K562 (cell line): ENCODE data around the gene SLC22A16. TPM values are rescaled to one million over a fixed set of nuclear protein-coding genes. Genes with fewer than 3 reads are reported as not detected.
A peak's percentile ranks its signal among the peaks of the same experiment; 100 is the strongest.

Experiments used
- ATAC-seq: fragments of 200-7000 bp; cut with Tn5 transposase; 3 replicates; pipeline ENCODE4 v1.9.1; 2020; ENCODE audit warnings: moderate library complexity
- BruUV-seq: library from RNA; stranded (reverse); fragments of 400-500 nt; replicated peaks from 2 replicates; lab custom pipeline; 2021; lab: Mats Ljungman, UMichigan
- CTCF ChIA-PET: fragments of 300-600 bp; formaldehyde crosslinking; extraction: SDS; loops from one replicate; lab custom pipeline; 2021; ENCODE audit warnings: low intra/inter-chr PET ratio; lab: Yijun Ruan, JAX
- POLR2A ChIA-PET: fragments of 300-600, 350-650 bp; sonication (Branson Sonifier 250); formaldehyde crosslinking; extraction: SDS; loops from one replicate; lab custom pipeline; 2021; ENCODE audit warnings: antibody characterized with exemption, inconsistent platforms; lab: Yijun Ruan, JAX
- DNase-seq, 4 experiments: peaks; one replicate each; pipeline versions ENCODE4 v3.0.0 to v3.0.0-alpha.2; 2011 to 2018; ENCODE audit warnings: low spot score in 3 of 4, mixed read lengths in 3 of 4; ENCODE audit errors: extremely low read depth in 1 of 4
- FAIRE-seq: peaks from 2 replicates; lab custom pipeline; 2011; peaks lifted over from hg19 to GRCh38; lab: Jason Lieb, UNC
- H2AFZ ChIP-seq: 2 replicates; pipeline ENCODE4 v1.6.0; 2011; ENCODE audit warnings: low read depth, low read length, control low read depth, inconsistent platforms
- H3K27ac ChIP-seq: fragments of 200-600 bp; 3 replicates; pipeline ENCODE4 v1.8.0; 2011; ENCODE audit warnings: low read depth, mild to moderate bottlenecking, control low read depth, inconsistent platforms, low read length, moderate library complexity, mixed read lengths; ENCODE audit errors: extremely low read depth
- H3K27me3 ChIP-seq, 2 experiments: fragments of 300-600 bp in 1 of 2; 2 replicates in 1 of 2; 3 replicates in 1 of 2; pipeline versions ENCODE4 v1.6.0 to v1.8.0; 2011; ENCODE audit warnings: inconsistent platforms in 2 of 2, low read length in 2 of 2, mild to moderate bottlenecking in 1 of 2, mixed read lengths in 1 of 2, moderate library complexity in 1 of 2; ENCODE audit not compliant: control insufficient read depth in 2 of 2, insufficient read depth in 2 of 2
- H3K36me3 ChIP-seq: fragments of 300-600 bp; 3 replicates; pipeline ENCODE4 v1.8.0; 2011; ENCODE audit warnings: mild to moderate bottlenecking, low read length, inconsistent platforms; ENCODE audit not compliant: control insufficient read depth, insufficient read depth
- H3K4me1 ChIP-seq, 2 experiments: fragments of 200-600 bp in 1 of 2; replicated peaks in 1 of 2; 2 replicates in 1 of 2; 3 replicates in 1 of 2; pipeline versions ENCODE4 v1.5.1 to v1.8.0; 2011; ENCODE audit warnings: inconsistent platforms in 2 of 2, low read length in 2 of 2, mild to moderate bottlenecking in 1 of 2, mixed read lengths in 1 of 2, moderate library complexity in 1 of 2; ENCODE audit not compliant: control insufficient read depth in 2 of 2, insufficient read depth in 2 of 2
- H3K4me2 ChIP-seq: 2 replicates; pipeline ENCODE4 v1.6.1; 2011; ENCODE audit warnings: low read length, control low read depth, inconsistent platforms, mixed read lengths; ENCODE audit not compliant: insufficient read depth
- H3K4me3 ChIP-seq: fragments of 200-600 bp; sonication (generic), shearing (Covaris generic); 2 replicates; pipeline ENCODE4 v1.5.1; 2016; ENCODE audit warnings: control low read depth, inconsistent platforms
- H3K79me2 ChIP-seq: fragments of 200-600 bp; 3 replicates; pipeline ENCODE4 v1.8.0; 2011; ENCODE audit warnings: low read length, inconsistent platforms; ENCODE audit not compliant: control insufficient read depth, insufficient read depth
- H3K9ac ChIP-seq, 2 experiments: 2 replicates each; pipeline versions ENCODE4 v1.6.0 to v1.6.1; 2011; ENCODE audit warnings: low read depth in 2 of 2, low read length in 2 of 2, control low read depth in 1 of 2, inconsistent platforms in 1 of 2, mild to moderate bottlenecking in 1 of 2, mixed read lengths in 1 of 2; ENCODE audit not compliant: insufficient read depth in 1 of 2
- H3K9me1 ChIP-seq: one replicate; pipeline ENCODE4 v1.6.0; 2011; ENCODE audit warnings: inconsistent platforms, mild to moderate bottlenecking, low read length, moderate library complexity; ENCODE audit not compliant: control insufficient read depth, insufficient read depth
- H3K9me3 ChIP-seq: replicated peaks from 2 replicates; pipeline ENCODE4 v1.5.1; 2011; ENCODE audit warnings: low read depth, low read length, inconsistent platforms; ENCODE audit not compliant: control insufficient read depth, insufficient read depth
- H4K20me1 ChIP-seq: replicated peaks from 2 replicates; pipeline ENCODE4 v1.6.1; 2011; ENCODE audit warnings: low read length, inconsistent platforms, mixed read lengths; ENCODE audit not compliant: control insufficient read depth, insufficient read depth
- ARID2 ChIP-seq: fragments of 450-650 bp; IDR thresholded peaks from 2 replicates; pipeline ENCODE4 v1.6.1; 2017; ENCODE audit warnings: antibody characterized with exemption, mild to moderate bottlenecking
- CREB1 ChIP-seq, 2 experiments: sonication (generic) in 1 of 2; formaldehyde crosslinking in 1 of 2; IDR thresholded peaks; 2 replicates each; pipeline versions ENCODE4 v1.6.1 to v1.8.0; 2012 to 2022; ENCODE audit warnings: inconsistent platforms in 1 of 2, mild to moderate bottlenecking in 1 of 2, missing genetic modification reagents in 1 of 2, moderate library complexity in 1 of 2
- EZH2 ChIP-seq: IDR thresholded peaks from 2 replicates; pipeline ENCODE4 v1.6.1; 2012; ENCODE audit warnings: low read depth, mild to moderate bottlenecking, inconsistent platforms, low read length, borderline replicate concordance
- HMG20B ChIP-seq: fragments of 250-450 bp; sonication (Bioruptor Pico); IDR thresholded peaks from 2 replicates; pipeline ENCODE4 v1.5.0; 2021; ENCODE audit warnings: mild to moderate bottlenecking
- MXI1 ChIP-seq: IDR thresholded peaks from 2 replicates; pipeline ENCODE4 v1.6.1; 2011; ENCODE audit warnings: low read depth, mild to moderate bottlenecking, improper control_type of control experiment, low read length
- TOE1 ChIP-seq, 2 experiments: fragments of 450-650 bp in 1 of 2; sonication (generic) in 1 of 2; formaldehyde crosslinking in 1 of 2; IDR thresholded peaks; 2 replicates each; pipeline versions ENCODE4 v1.7.1 to v1.8.0; 2016 to 2022; ENCODE audit warnings: borderline replicate concordance in 2 of 2, mild to moderate bottlenecking in 2 of 2, antibody characterized with exemption in 1 of 2, inconsistent platforms in 1 of 2, low read depth in 1 of 2, missing genetic modification reagents in 1 of 2, moderate library complexity in 1 of 2
- ZNF76 ChIP-seq: fragments of 250-450 bp; sonication (Bioruptor Pico); IDR thresholded peaks from 2 replicates; pipeline ENCODE4 v1.4.0; 2020; ENCODE audit warnings: mild to moderate bottlenecking, moderate library complexity, borderline replicate concordance
- WGBS: fragments of 100-300 bp; shearing (Covaris generic); methylation state at CpG from one replicate; pipeline ENCODE4 v1.1.6; 2016; ENCODE audit warnings: low coverage, mixed read lengths; ENCODE audit not compliant: insufficient coverage; ENCODE audit errors: missing lambda C conversion rate; 5-methylcytosine and 5-hydroxymethylcytosine counted together
- in situ Hi-C: fragments of 300-500 bp; cut with MboI; formaldehyde crosslinking; loops from 4 replicates; pipeline ENCODE4 v1.15.0; 2018; ENCODE audit warnings: inconsistent platforms, mixed read lengths
- intact Hi-C: fragments of 100-400 bp; cut with micrococcal nuclease; formaldehyde crosslinking; loops from 2 replicates; pipeline ENCODE4 v1.14.2; 2022
- polyA plus RNA-seq, 8 experiments: library from polyadenylated mRNA; depleted of rRNA in 4 of 8; stranded (reverse) in 5 of 8; unstranded in 3 of 8; fragments of >200 nt; fragmentation: Nextera tagmentation in 2 of 8; fragmentation: Illumina TruSeq in 1 of 8; extraction: Ambion mirVana in 2 of 8; extraction: Trizol in 1 of 8; gene quantifications; 2 replicates each; pipeline versions ENCODE4 v1.2.1 to v1.2.3, GENCODE V29; 2011 to 2014; ENCODE audit warnings: inconsistent platforms in 1 of 8, missing spikeins in 1 of 8
- total RNA-seq, 7 experiments: library from RNA; depleted of rRNA in 6 of 7; stranded (reverse); fragments of >200 nt in 6 of 7; fragmentation: Illumina TruSeq in 2 of 7; extraction: Trizol in 2 of 7; gene quantifications; 2 replicates each; pipeline versions ENCODE4 v1.2.1 to v1.2.3, GENCODE V29; 2011 to 2021; ENCODE audit warnings: low replicate concordance in 1 of 7
- TF ChIP-seq, protein P1 (sequence below): fragments of 200-400 bp; formaldehyde crosslinking; IDR thresholded peaks from 2 replicates; pipeline ENCODE4 v1.6.1; 2017; ENCODE audit warnings: mild to moderate bottlenecking, low read depth, low read length, moderate library complexity
- TF ChIP-seq, protein P2 (sequence below): fragments of 250-450 bp; sonication (Bioruptor Pico); IDR thresholded peaks from 2 replicates; pipeline ENCODE4 v1.4.0; 2020
- TF ChIP-seq, protein P3 (sequence below), 3 experiments: fragments of 200-800 bp in 1 of 3; fragments of 250-450 bp in 1 of 3; fragments of 450-650 bp in 1 of 3; sonication (Bioruptor Pico) in 1 of 3; sonication (Bioruptor generic) in 1 of 3; formaldehyde crosslinking in 1 of 3; IDR thresholded peaks; 2 replicates each; pipeline versions ENCODE4 v1.6.1 to v1.8.0; 2016 to 2022; ENCODE audit warnings: mild to moderate bottlenecking in 2 of 3, missing genetic modification characterization in 2 of 3, missing compliant biosample characterization in 1 of 3, moderate library complexity in 1 of 3

Gene SLC22A16
- total and polyA plus RNA-seq, 9 of the 15 experiments (the other 6 are each of a cell fraction or from before 2014, with no cell fraction given), result not detected

DNA sequence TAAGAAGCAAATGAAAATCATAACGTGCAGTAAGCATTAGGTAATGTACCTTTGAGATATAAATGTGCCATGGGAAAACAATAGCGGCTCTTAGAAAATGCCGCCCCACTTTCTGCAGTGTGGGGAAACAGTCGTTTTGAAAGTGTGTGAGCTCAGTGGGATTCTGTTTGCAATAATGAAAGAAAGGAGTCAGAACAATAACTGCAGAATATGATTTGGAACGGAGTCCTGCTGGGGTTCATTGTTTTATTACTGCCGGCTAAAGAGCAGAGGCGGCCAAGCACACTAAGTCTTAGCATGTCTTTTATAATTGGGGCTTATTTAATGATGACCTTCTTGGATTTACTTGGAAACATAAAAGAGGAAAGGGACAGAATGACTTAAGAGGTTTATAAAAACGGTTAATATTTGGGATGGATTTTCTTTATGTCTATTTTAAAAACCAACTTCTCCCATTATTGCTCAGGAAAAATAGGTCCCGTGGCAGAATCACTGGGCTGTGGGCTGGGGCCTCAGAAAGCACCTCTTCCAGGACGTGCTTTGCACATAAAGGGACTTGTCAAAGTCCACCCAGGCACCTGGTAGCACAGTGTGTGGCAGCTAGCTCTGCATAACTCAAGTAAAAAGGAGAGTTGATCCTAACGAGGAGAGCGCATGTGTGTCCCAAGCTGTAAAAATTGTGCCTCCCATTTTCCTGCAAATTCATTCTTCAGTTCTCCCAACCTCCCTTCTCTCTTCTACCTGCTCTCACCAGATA, 44.0 kb upstream of the SLC22A16 start:
- H3K27ac ChIP-seq, result no peak overlapping the region
- ATAC-seq (no peak), DNase-seq (no peak), FAIRE-seq (peak; percentile 37)
- ChIA-PET CTCF (interaction anchor here (0.6 kb wide), 1 partner anchor 740 kb away, joined by 4 read pairs; no protein-coding TSS in a partner anchor), POLR2A (interaction anchor here (0.6 to 0.7 kb wide), 2 partner anchors 16 to 392 kb away, joined by 3 read pairs; no protein-coding TSS in a partner anchor)
- intact Hi-C loops (no loop called here), in situ Hi-C loops (no loop called here)
- H3K9me3 ChIP-seq, result no peaks in the 10 kb centered on the region
- H3K36me3 ChIP-seq, result no peaks in the 10 kb centered on the region
- H4K20me1 ChIP-seq, result no peaks in the 10 kb centered on the region
- H3K79me2 ChIP-seq, result no peaks in the 10 kb centered on the region
- H3K9me1 ChIP-seq, result no peaks in the 10 kb centered on the region
- H3K4me2 ChIP-seq, result no peak overlapping the region
- H3K4me3 ChIP-seq, result no peak overlapping the region
- no TSS peak for BruUV-seq
- H2AFZ ChIP-seq, result no peak overlapping the region
- peaks cover 17 to 26% of the 10 kb centered on the region in 2 experiments for H3K27me3 ChIP-seq
- H3K9ac ChIP-seq, result no peak overlapping the region
- WGBS, result 22% methylated on average over 12 of the region's 12 CpGs
- H3K4me1 ChIP-seq, result no peaks in the 10 kb centered on the region; a peak in 1 of 5 replicates
- TF ChIP-seq TOE1 (IDR thresholded peaks at IDR 0.05; ENCODE audit: borderline replicate concordance) (no peak), TOE1 (CRISPR knock-in tag; IDR thresholded peaks at IDR 0.05; ENCODE audit: borderline replicate concordance, low read depth) (no peak), HMG20B (CRISPR knock-in tag) (no peak), MXI1 (no peak), CREB1 (IDR thresholded peaks at IDR 0.05) (no peak), CREB1 (CRISPR knock-in tag; IDR thresholded peaks at IDR 0.05) (no peak), ARID2 (no peak), EZH2 (no peak), ZNF76 (CRISPR knock-in tag) (no peak)
- TF ChIP-seq, protein P1, sequence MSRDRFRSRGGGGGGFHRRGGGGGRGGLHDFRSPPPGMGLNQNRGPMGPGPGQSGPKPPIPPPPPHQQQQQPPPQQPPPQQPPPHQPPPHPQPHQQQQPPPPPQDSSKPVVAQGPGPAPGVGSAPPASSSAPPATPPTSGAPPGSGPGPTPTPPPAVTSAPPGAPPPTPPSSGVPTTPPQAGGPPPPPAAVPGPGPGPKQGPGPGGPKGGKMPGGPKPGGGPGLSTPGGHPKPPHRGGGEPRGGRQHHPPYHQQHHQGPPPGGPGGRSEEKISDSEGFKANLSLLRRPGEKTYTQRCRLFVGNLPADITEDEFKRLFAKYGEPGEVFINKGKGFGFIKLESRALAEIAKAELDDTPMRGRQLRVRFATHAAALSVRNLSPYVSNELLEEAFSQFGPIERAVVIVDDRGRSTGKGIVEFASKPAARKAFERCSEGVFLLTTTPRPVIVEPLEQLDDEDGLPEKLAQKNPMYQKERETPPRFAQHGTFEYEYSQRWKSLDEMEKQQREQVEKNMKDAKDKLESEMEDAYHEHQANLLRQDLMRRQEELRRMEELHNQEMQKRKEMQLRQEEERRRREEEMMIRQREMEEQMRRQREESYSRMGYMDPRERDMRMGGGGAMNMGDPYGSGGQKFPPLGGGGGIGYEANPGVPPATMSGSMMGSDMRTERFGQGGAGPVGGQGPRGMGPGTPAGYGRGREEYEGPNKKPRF, result no peak
- TF ChIP-seq, protein P2, sequence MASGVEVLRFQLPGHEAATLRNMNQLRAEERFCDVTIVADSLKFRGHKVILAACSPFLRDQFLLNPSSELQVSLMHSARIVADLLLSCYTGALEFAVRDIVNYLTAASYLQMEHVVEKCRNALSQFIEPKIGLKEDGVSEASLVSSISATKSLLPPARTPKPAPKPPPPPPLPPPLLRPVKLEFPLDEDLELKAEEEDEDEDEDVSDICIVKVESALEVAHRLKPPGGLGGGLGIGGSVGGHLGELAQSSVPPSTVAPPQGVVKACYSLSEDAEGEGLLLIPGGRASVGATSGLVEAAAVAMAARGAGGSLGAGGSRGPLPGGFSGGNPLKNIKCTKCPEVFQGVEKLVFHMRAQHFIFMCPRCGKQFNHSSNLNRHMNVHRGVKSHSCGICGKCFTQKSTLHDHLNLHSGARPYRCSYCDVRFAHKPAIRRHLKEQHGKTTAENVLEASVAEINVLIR (CRISPR knock-in tag), result no peak
- TF ChIP-seq, protein P3, sequence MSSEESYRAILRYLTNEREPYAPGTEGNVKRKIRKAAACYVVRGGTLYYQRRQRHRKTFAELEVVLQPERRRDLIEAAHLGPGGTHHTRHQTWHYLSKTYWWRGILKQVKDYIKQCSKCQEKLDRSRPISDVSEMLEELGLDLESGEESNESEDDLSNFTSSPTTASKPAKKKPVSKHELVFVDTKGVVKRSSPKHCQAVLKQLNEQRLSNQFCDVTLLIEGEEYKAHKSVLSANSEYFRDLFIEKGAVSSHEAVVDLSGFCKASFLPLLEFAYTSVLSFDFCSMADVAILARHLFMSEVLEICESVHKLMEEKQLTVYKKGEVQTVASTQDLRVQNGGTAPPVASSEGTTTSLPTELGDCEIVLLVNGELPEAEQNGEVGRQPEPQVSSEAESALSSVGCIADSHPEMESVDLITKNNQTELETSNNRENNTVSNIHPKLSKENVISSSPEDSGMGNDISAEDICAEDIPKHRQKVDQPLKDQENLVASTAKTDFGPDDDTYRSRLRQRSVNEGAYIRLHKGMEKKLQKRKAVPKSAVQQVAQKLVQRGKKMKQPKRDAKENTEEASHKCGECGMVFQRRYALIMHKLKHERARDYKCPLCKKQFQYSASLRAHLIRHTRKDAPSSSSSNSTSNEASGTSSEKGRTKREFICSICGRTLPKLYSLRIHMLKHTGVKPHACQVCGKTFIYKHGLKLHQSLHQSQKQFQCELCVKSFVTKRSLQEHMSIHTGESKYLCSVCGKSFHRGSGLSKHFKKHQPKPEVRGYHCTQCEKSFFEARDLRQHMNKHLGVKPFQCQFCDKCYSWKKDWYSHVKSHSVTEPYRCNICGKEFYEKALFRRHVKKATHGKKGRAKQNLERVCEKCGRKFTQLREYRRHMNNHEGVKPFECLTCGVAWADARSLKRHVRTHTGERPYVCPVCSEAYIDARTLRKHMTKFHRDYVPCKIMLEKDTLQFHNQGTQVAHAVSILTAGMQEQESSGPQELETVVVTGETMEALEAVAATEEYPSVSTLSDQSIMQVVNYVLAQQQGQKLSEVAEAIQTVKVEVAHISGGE (CRISPR knock-in tag; IDR thresholded peaks at IDR 0.05), result no peak
